MCF 10A (cell line): ENCODE results near the gene RORC. TPM values are rescaled to one million over a fixed set of nuclear protein-coding genes. Genes with fewer than 3 reads are reported as not detected.

Experiments used
- BruUV-seq: library from RNA; stranded (reverse); fragments of 400-500 nt; replicated peaks from 2 replicates; lab custom pipeline; 2021; lab: Mats Ljungman, UMichigan
- CTCF ChIA-PET: fragments of 300-600 bp; sonication (Branson Sonifier 250); formaldehyde crosslinking; extraction: SDS; loops from one replicate; lab custom pipeline; 2021; ENCODE audit warnings: antibody characterized with exemption, inconsistent platforms; lab: Yijun Ruan, JAX
- POLR2A ChIA-PET: fragments of 300-600, 350-650 bp; sonication (Branson Sonifier 250); formaldehyde crosslinking; extraction: SDS; loops from one replicate; lab custom pipeline; 2020; ENCODE audit warnings: antibody characterized with exemption, inconsistent platforms; lab: Yijun Ruan, JAX
- DNase-seq: peaks from one replicate; pipeline ENCODE4 v3.0.0-alpha.2; 2018; ENCODE audit not compliant: unreplicated experiment
- H3K27ac Mint-ChIP-seq: one replicate; pipeline ENCODE4 v1.8.0; 2022; ENCODE audit warnings: mild to moderate bottlenecking, low read depth, mixed read lengths; ENCODE audit not compliant: unreplicated experiment
- H3K27me3 Mint-ChIP-seq: one replicate; pipeline ENCODE4 v1.8.0; 2022; ENCODE audit warnings: mixed read lengths; ENCODE audit not compliant: insufficient read depth, unreplicated experiment
- H3K36me3 Mint-ChIP-seq: one replicate; pipeline ENCODE4 v1.8.0; 2022; ENCODE audit warnings: mild to moderate bottlenecking, moderate library complexity, mixed read lengths; ENCODE audit not compliant: insufficient read depth, unreplicated experiment
- H3K4me1 Mint-ChIP-seq: one replicate; pipeline ENCODE4 v1.8.0; 2022; ENCODE audit warnings: mixed read lengths; ENCODE audit not compliant: insufficient read depth, unreplicated experiment
- H3K4me3 Mint-ChIP-seq: one replicate; pipeline ENCODE4 v1.8.0; 2022; ENCODE audit warnings: mild to moderate bottlenecking, moderate library complexity, mixed read lengths; ENCODE audit not compliant: unreplicated experiment
- H3K9me3 Mint-ChIP-seq: one replicate; pipeline ENCODE4 v1.8.0; 2022; ENCODE audit warnings: mixed read lengths; ENCODE audit not compliant: unreplicated experiment
- CTCF ChIP-seq: fragments of 200-600 bp; IDR thresholded peaks from one replicate; pipeline ENCODE4 v1.8.0; 2022; ENCODE audit warnings: antibody characterized with exemption, mild to moderate bottlenecking; ENCODE audit not compliant: unreplicated experiment
- intact Hi-C: fragments of 100-400 bp; cut with micrococcal nuclease; formaldehyde crosslinking; loops from 2 replicates; pipeline ENCODE4 v1.14.1; 2022
- total RNA-seq: library from RNA; stranded (reverse); gene quantifications from 2 replicates; pipeline ENCODE4 v1.2.3, GENCODE V29; 2022

Gene RORC
- total RNA-seq, 1 experiment from 2014 or later: 0.40 TPM

- H3K4me3 Mint-ChIP-seq: no peak overlapping the region
- H3K36me3 Mint-ChIP-seq: no peaks in the 10 kb centered on the region
- no peak overlapping the region for H3K27ac Mint-ChIP-seq
- peaks cover 22% of the 10 kb centered on the region for H3K4me1 Mint-ChIP-seq
- CTCF ChIA-PET: interaction anchor here (0.6 to 0.7 kb wide), 2 partner anchors 12 to 694 kb away, joined by 3 read pairs; no protein-coding TSS in a partner anchor
- H3K27me3 Mint-ChIP-seq: peaks cover 16% of the 10 kb centered on the region
- no peaks in the 10 kb centered on the region for H3K9me3 Mint-ChIP-seq
- intact Hi-C loops: no loop called here
- TF ChIP-seq CTCF: no peak
- BruUV-seq: no TSS peak
- POLR2A ChIA-PET: interaction anchor here (1.3 to 1.4 kb wide), 2 partner anchors 11 to 23 kb away, joined by 3 to 4 read pairs; no protein-coding TSS in a partner anchor
- no peak for DNase-seq
Measured at GRCh38 chr1:151854658-151855057, 23.1 kb upstream of the RORC start.

- no peak for DNase-seq
- no TSS peak for BruUV-seq
- Mint-ChIP-seq H3K36me3 (no peaks in the 10 kb centered on the region), H3K9me3 (no peaks in the 10 kb centered on the region), H3K4me3 (no peak within 1 kb of the TSS), H3K27ac (no peak within 1 kb of the TSS), H3K4me1 (peaks cover 18% of the 10 kb centered on the region), H3K27me3 (peaks cover 16% of the 10 kb centered on the region)
- intact Hi-C loops: no loop called here
- CTCF ChIA-PET: interaction anchor here (0.7 to 1.5 kb wide), 8 partner anchors 9 to 512 kb away, joined by 3 to 9 read pairs (median 3); no protein-coding TSS in a partner anchor
- TF ChIP-seq CTCF: no peak
- POLR2A ChIA-PET: interaction anchor here (0.7 to 1.4 kb wide), 8 partner anchors 13 to 56 kb away, joined by 3 to 9 read pairs (median 4); partner anchors contain the start of genes C2CD4D and THEM4
Measured at GRCh38 chr1:151853411-151853943, 21.9 kb upstream of the RORC start, which contains the start of gene THEM5. Gene THEM5 (minus strand): TSS chr1:151853712. CDS start chr1:151853565, 147 bp downstream.

- no peaks in the 10 kb centered on the region for H3K36me3 Mint-ChIP-seq
- no TSS peak for BruUV-seq
- CTCF ChIA-PET: interaction anchor here (0.5 to 1.5 kb wide), 4 partner anchors 17 to 739 kb away, joined by 3 to 9 read pairs (median 3); no protein-coding TSS in a partner anchor
Measured at GRCh38 chr1:151852733-151853132, 21.1 kb upstream of the RORC start.

More at GRCh38 chr1:151852733-151853132, 21.1 kb upstream of the RORC start:
- peaks cover 11% of the 10 kb centered on the region for H3K4me1 Mint-ChIP-seq
- POLR2A ChIA-PET: interaction anchor here (0.9 to 1.4 kb wide), 6 partner anchors 12 to 256 kb away, joined by 3 to 9 read pairs (median 4); partner anchors contain the start of gene THEM4
- H3K4me3 Mint-ChIP-seq: no peak overlapping the region
- H3K27me3 Mint-ChIP-seq: peaks cover 16% of the 10 kb centered on the region
- TF ChIP-seq CTCF: no peak
- no peak for DNase-seq
- H3K27ac Mint-ChIP-seq: no peak overlapping the region
- intact Hi-C loops: no loop called here
- H3K9me3 Mint-ChIP-seq: no peaks in the 10 kb centered on the region
